HG02973 (cell line): ENCODE data around the gene OR10AD1.
"Not testable (repeated sequence)": the region's sequence is repeated elsewhere in the genome, so short reads cannot be mapped to it uniquely, and the experiment has no call there.

Experiments used
- ATAC-seq: cut with Tn5 transposase; IDR thresholded peaks from one replicate; pipeline ENCODE4 v1.9.1; 2021; ENCODE audit warnings: moderate library complexity; ENCODE audit not compliant: unreplicated experiment

Gene OR10AD1

GRCh38 chr12:48163150-48163747, 39.8 kb downstream of the OR10AD1 start:
- no peak for ATAC-seq

GRCh38 chr12:48160807-48161206, 42.3 kb downstream of the OR10AD1 start:
- ATAC-seq = no peak

- ATAC-seq = no peak
Measured at GRCh38 chr12:48160046-48160445, 43.0 kb downstream of the OR10AD1 start.

- ATAC-seq = no peak
Measured at GRCh38 chr12:48157889-48158370, 45.2 kb downstream of the OR10AD1 start.

GRCh38 chr12:48157018-48157888, 45.8 kb downstream of the OR10AD1 start, which contains the start of gene ASB8:
Gene ASB8, minus strand, starts transcription at chr12:48157515. Its CDS starts 4,019 bp downstream, at chr12:48153496.
- ATAC-seq = peak; percentile 78

GRCh38 chr12:48156652-48157017, 46.5 kb downstream of the OR10AD1 start:
- no peak for ATAC-seq

GRCh38 chr12:48155786-48156185, 47.3 kb downstream of the OR10AD1 start:
- ATAC-seq = not testable (repeated sequence)
